HepG2 (cell line): ENCODE results near the gene RECQL5. TPM values are rescaled to one million over a fixed set of nuclear protein-coding genes. Genes with fewer than 3 reads are reported as not detected.

ENCODE experiments used
- AGO2 ChIP-seq: fragments of 200-400 bp; formaldehyde crosslinking; optimal IDR thresholded peaks from 2 replicates; pipeline ENCODE3; 2017; ENCODE audit warnings: mild to moderate bottlenecking, low read depth, low read length, moderate library complexity
- DMAP1 ChIP-seq: IDR thresholded peaks from 2 replicates; pipeline ENCODE4 v1.6.1; 2016
- FOSL2 ChIP-seq: sonication (generic); formaldehyde crosslinking; IDR thresholded peaks from 2 replicates; pipeline ENCODE4 v1.4.0; 2020; ENCODE audit warnings: missing genetic modification reagents
- HNF1A ChIP-seq, 2 experiments: sonication (generic) in 1 of 2; formaldehyde crosslinking in 1 of 2; IDR thresholded peaks; 2 replicates each; pipeline versions ENCODE4 v1.4.0 to v1.6.1; 2016 to 2020; ENCODE audit warnings: borderline replicate concordance in 1 of 2, low read depth in 1 of 2, mild to moderate bottlenecking in 1 of 2, missing genetic modification reagents in 1 of 2
- MXD4 ChIP-seq: IDR thresholded peaks from 2 replicates; pipeline ENCODE4 v1.6.1; 2016; ENCODE audit warnings: mild to moderate bottlenecking, missing biosample characterization, missing genetic modification reagents
- NFAT5 ChIP-seq: sonication (generic); formaldehyde crosslinking; IDR thresholded peaks from 2 replicates; pipeline ENCODE4 v1.4.0; 2020; ENCODE audit warnings: missing genetic modification reagents
- PRMT3 ChIP-seq: sonication (generic); formaldehyde crosslinking; IDR thresholded peaks from 2 replicates; pipeline ENCODE4 v1.8.1; 2022; ENCODE audit warnings: low read depth, mild to moderate bottlenecking, moderate library complexity, missing genetic modification reagents, borderline replicate concordance
- RBM22 ChIP-seq: fragments of 200-400 bp; formaldehyde crosslinking; optimal IDR thresholded peaks from 2 replicates; pipeline ENCODE3; 2017; ENCODE audit warnings: mild to moderate bottlenecking, low read length, moderate library complexity
- SP4 ChIP-seq: sonication (generic); formaldehyde crosslinking; IDR thresholded peaks from 2 replicates; pipeline ENCODE4 v1.8.1; 2023; ENCODE audit warnings: mild to moderate bottlenecking, missing genetic modification reagents
- ZNF225 ChIP-seq: sonication (generic); formaldehyde crosslinking; IDR thresholded peaks from 2 replicates; pipeline ENCODE4 v1.4.0; 2020; ENCODE audit warnings: mild to moderate bottlenecking, missing genetic modification reagents
- ZNF230 ChIP-seq: sonication (generic); formaldehyde crosslinking; IDR thresholded peaks from 2 replicates; pipeline ENCODE4 v1.4.0; 2020; ENCODE audit warnings: mild to moderate bottlenecking, missing genetic modification reagents
- ZNF280B ChIP-seq: sonication (generic); formaldehyde crosslinking; IDR thresholded peaks from 2 replicates; pipeline ENCODE4 v1.5.0; 2020; ENCODE audit warnings: missing genetic modification reagents, mild to moderate bottlenecking, borderline replicate concordance
- ZNF34 ChIP-seq: sonication (generic); formaldehyde crosslinking; IDR thresholded peaks from 2 replicates; pipeline ENCODE4 v1.4.0; 2020; ENCODE audit warnings: mild to moderate bottlenecking, missing genetic modification reagents, borderline replicate concordance
- ZNF652 ChIP-seq: IDR thresholded peaks from 2 replicates; pipeline ENCODE4 v1.6.1; 2016; ENCODE audit warnings: low read depth, borderline replicate concordance
- ZNF691 ChIP-seq: sonication (generic); formaldehyde crosslinking; IDR thresholded peaks from 2 replicates; pipeline ENCODE4 v1.4.0; 2020; ENCODE audit warnings: missing genetic modification reagents, low read depth, mild to moderate bottlenecking, borderline replicate concordance
- ZNF746 ChIP-seq: sonication (generic); formaldehyde crosslinking; IDR thresholded peaks from 2 replicates; pipeline ENCODE4 v1.8.0; 2022; ENCODE audit warnings: mild to moderate bottlenecking, missing genetic modification reagents
- ZNF782 ChIP-seq: sonication (generic); formaldehyde crosslinking; IDR thresholded peaks from 2 replicates; pipeline ENCODE4 v1.4.0; 2020; ENCODE audit warnings: missing genetic modification reagents, mild to moderate bottlenecking, borderline replicate concordance
- polyA plus RNA-seq, 8 experiments: library from polyadenylated mRNA; depleted of rRNA in 3 of 8; stranded (reverse) in 7 of 8; unstranded in 1 of 8; fragments of >200 nt; fragmentation: Illumina TruSeq in 4 of 8; extraction: Trizol in 4 of 8; gene quantifications; 2 replicates each; pipeline versions ENCODE4 v1.2.1 to v1.2.3, GENCODE V29; 2011 to 2016; ENCODE audit warnings: low read depth in 4 of 8, missing spikeins in 1 of 8, mixed read lengths in 1 of 8; ENCODE audit not compliant: insufficient read depth in 1 of 8
- total RNA-seq, 5 experiments: library from RNA; depleted of rRNA; stranded (reverse); fragments of >200 nt; fragmentation: Illumina TruSeq; extraction: Trizol; gene quantifications; 2 replicates each; pipeline ENCODE4 v1.2.3, GENCODE V29; 2016; ENCODE audit warnings: low read depth in 1 of 5

RECQL5 gene
- total and polyA plus RNA-seq, 2 of the 13 experiments (the other 11 are each of a cell fraction or from before 2014, with no cell fraction given), result 27.7 to 32.0 TPM

GRCh38 chr17:75625813-75626486 lies 41.0 kb downstream of the RECQL5 start (continued):
- TF ChIP-seq ZNF280B (0 out of 2 replicates have a peak, but pooled peaks have one; percentile 36), ZNF230 (CRISPR knock-in tag) (no peak), DMAP1 (CRISPR knock-in tag) (no peak), FOSL2 (CRISPR knock-in tag) (peak; percentile 11; the same call in 1 of the 2 replicates), ZNF652 (CRISPR knock-in tag) (no peak), HNF1A (IDR thresholded peaks at IDR 0.05; ENCODE audit: low read depth) (no peak), HNF1A (CRISPR knock-in tag; IDR thresholded peaks at IDR 0.05; ENCODE audit: borderline replicate concordance) (0 out of 2 replicates have a peak, but pooled peaks have one; percentile 51), ZNF691 (CRISPR knock-in tag) (0 out of 2 replicates have a peak, but pooled peaks have one; percentile 18), RBM22 (peak; percentile 36), ZNF225 (peak; percentile 51; the same call in 1 of the 2 replicates), AGO2 (no peak), ZNF34 (CRISPR knock-in tag) (no peak), ZNF746 (CRISPR knock-in tag) (no peak), MXD4 (CRISPR knock-in tag) (no peak), ZNF782 (CRISPR knock-in tag) (no peak), SP4 (CRISPR knock-in tag) (no peak), NFAT5 (CRISPR knock-in tag) (no peak), PRMT3 (CRISPR knock-in tag) (no peak)
